ENCODE data around the gene OR10R2.

GRCh38 chr1:158485455-158485854 lies 13.4 kb downstream of the OR10R2 start:
- TF ChIP-seq CTCF (IDR thresholded peaks at IDR 0.05) (no peak), POLR2A (IDR thresholded peaks at IDR 0.05) (no peak), POLR2AphosphoS5 (IDR thresholded peaks at IDR 0.05) (no peak)
